Gastroesophageal sphincter (tissue), 4 donors: ENCODE measurements around the gene MAP3K21. TPM values are rescaled to one million over a fixed set of nuclear protein-coding genes. Genes with fewer than 3 reads are reported as not detected.

Experiments used
- ATAC-seq: fragments of 150-250 bp; one replicate; pipeline ENCODE4 v1.9.1; 2016; ENCODE audit warnings: mild to moderate bottlenecking, moderate library complexity
- H3K27ac ChIP-seq, 4 donors: fragments of 200-600 bp; sonication (generic) in 3 of 4; 1 replicate in 3 of 4; 2 replicates in 1 of 4; pipeline ENCODE4 v1.5.1; 2016 to 2019
- H3K27me3 ChIP-seq: fragments of 200-600 bp; sonication (generic); one replicate; pipeline ENCODE4 v1.5.1; 2019
- H3K36me3 ChIP-seq, 2 donors: fragments of 200-600 bp; sonication (generic); one replicate each; pipeline ENCODE4 v1.5.1; 2019; ENCODE audit warnings: control low read depth in 1 of 2
- H3K4me1 ChIP-seq, 3 donors: fragments of 200-600 bp; sonication (generic); 1 replicate in 2 of 3; 2 replicates in 1 of 3; pipeline ENCODE4 v1.5.1; 2016 to 2019; ENCODE audit warnings: control low read depth in 2 of 3
- H3K4me3 ChIP-seq, 2 donors: fragments of 200-600 bp; sonication (generic); one replicate each; pipeline ENCODE4 v1.5.1; 2019; ENCODE audit warnings: mild to moderate bottlenecking in 1 of 2, moderate library complexity in 1 of 2
- H3K9me3 ChIP-seq, 3 donors: fragments of 200-600 bp; sonication (generic); one replicate each; pipeline ENCODE4 v1.5.1; 2017 to 2019; ENCODE audit warnings: control low read depth in 2 of 3
- EP300 ChIP-seq: sonication (generic); formaldehyde crosslinking; IDR thresholded peaks from one replicate; pipeline ENCODE4 v1.6.1; 2017; ENCODE audit warnings: antibody characterized with exemption, mild to moderate bottlenecking
- POLR2A ChIP-seq, 2 donors: fragments of 450-650 bp; IDR thresholded peaks; one replicate each; pipeline ENCODE4 v1.6.1; 2017; ENCODE audit warnings: antibody characterized with exemption in 2 of 2, mild to moderate bottlenecking in 2 of 2, moderate library complexity in 1 of 2
- POLR2AphosphoS5 ChIP-seq: sonication (generic); formaldehyde crosslinking; IDR thresholded peaks from one replicate; pipeline ENCODE4 v1.6.1; 2017; ENCODE audit warnings: antibody characterized with exemption
- whole genome bisulfite sequencing, 2 donors: methylation state at CpG; one replicate each; pipeline ENCODE4 v1.1.5; 2018; ENCODE audit warnings: low coverage in 1 of 2; 5-methylcytosine and 5-hydroxymethylcytosine counted together
- total RNA-seq, 4 donors: library from RNA; depleted of rRNA; stranded (reverse); fragments of >200 nt; gene quantifications; one replicate each; pipeline ENCODE4 v1.1.0, GENCODE V29; 2016
- TF ChIP-seq, protein P1 (sequence below), 4 experiments: fragments of 200-600 bp in 2 of 4; fragments of 450-650 bp in 2 of 4; sonication (generic) in 1 of 4; IDR thresholded peaks; one replicate each; pipeline ENCODE4 v1.5.1; 2017 to 2019; ENCODE audit warnings: antibody characterized with exemption in 4 of 4, mild to moderate bottlenecking in 2 of 4, moderate library complexity in 2 of 4

The MAP3K21 gene
- total RNA-seq, 4 donors from 2014 or later, result 0.27 to 1.2 (median 0.61) TPM

- TF ChIP-seq, protein P1, sequence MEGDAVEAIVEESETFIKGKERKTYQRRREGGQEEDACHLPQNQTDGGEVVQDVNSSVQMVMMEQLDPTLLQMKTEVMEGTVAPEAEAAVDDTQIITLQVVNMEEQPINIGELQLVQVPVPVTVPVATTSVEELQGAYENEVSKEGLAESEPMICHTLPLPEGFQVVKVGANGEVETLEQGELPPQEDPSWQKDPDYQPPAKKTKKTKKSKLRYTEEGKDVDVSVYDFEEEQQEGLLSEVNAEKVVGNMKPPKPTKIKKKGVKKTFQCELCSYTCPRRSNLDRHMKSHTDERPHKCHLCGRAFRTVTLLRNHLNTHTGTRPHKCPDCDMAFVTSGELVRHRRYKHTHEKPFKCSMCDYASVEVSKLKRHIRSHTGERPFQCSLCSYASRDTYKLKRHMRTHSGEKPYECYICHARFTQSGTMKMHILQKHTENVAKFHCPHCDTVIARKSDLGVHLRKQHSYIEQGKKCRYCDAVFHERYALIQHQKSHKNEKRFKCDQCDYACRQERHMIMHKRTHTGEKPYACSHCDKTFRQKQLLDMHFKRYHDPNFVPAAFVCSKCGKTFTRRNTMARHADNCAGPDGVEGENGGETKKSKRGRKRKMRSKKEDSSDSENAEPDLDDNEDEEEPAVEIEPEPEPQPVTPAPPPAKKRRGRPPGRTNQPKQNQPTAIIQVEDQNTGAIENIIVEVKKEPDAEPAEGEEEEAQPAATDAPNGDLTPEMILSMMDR (IDR thresholded peaks at IDR 0.05), result no peak
- no peak for TF ChIP-seq POLR2AphosphoS5
- no peak for TF ChIP-seq EP300
- no peak for TF ChIP-seq POLR2A (IDR thresholded peaks at IDR 0.05)
- no peaks in the 10 kb centered on the region for H3K36me3 ChIP-seq
- H3K4me3 ChIP-seq, result no peak overlapping the region
- peaks cover 3% of the 10 kb centered on the region for H3K27me3 ChIP-seq
- H3K9me3 ChIP-seq, result no peaks in the 10 kb centered on the region
- H3K27ac ChIP-seq, result no peak overlapping the region
- H3K4me1 ChIP-seq, result no peaks in the 10 kb centered on the region
- no peak for ATAC-seq
These were observed 93.8 kb downstream of the MAP3K21 start for GRCh38 chr1:233421293-233421692.

GRCh38 chr1:233424779-233425178 lies 97.3 kb downstream of the MAP3K21 start:
- no peaks in the 10 kb centered on the region for H3K9me3 ChIP-seq
- H3K36me3 ChIP-seq, result no peaks in the 10 kb centered on the region
- no peak overlapping the region for H3K27ac ChIP-seq
- peaks cover 10% of the 10 kb centered on the region for H3K27me3 ChIP-seq
- ATAC-seq, result no peak
- no peaks in the 10 kb centered on the region for H3K4me1 ChIP-seq
- H3K4me3 ChIP-seq, result no peak overlapping the region
- TF ChIP-seq EP300 (no peak), POLR2AphosphoS5 (no peak), POLR2A (IDR thresholded peaks at IDR 0.05) (no peak)
- TF ChIP-seq, protein P1 (IDR thresholded peaks at IDR 0.05), result no peak
- WGBS, 2 donors, result 46 to 77% methylated on average over 2 of the region's 2 CpGs

- H3K36me3 ChIP-seq, result no peaks in the 10 kb centered on the region
- H3K27me3 ChIP-seq, result peaks cover 21% of the 10 kb centered on the region
- TF ChIP-seq EP300 (no peak), POLR2AphosphoS5 (no peak), POLR2A (IDR thresholded peaks at IDR 0.05) (no peak)
- TF ChIP-seq, protein P1 (IDR thresholded peaks at IDR 0.05), result no peak
- H3K4me3 ChIP-seq, result no peak overlapping the region
- no peak overlapping the region for H3K27ac ChIP-seq
- ATAC-seq, result no peak
- no peaks in the 10 kb centered on the region for H3K4me1 ChIP-seq
- peaks cover 0 to 5% (median 0%) of the 10 kb centered on the region in 3 donors for H3K9me3 ChIP-seq
- 94 to 100% methylated on average over 1 of the region's 1 CpG for WGBS, 2 donors
These were observed 100.4 kb downstream of the MAP3K21 start for GRCh38 chr1:233427907-233428306.

- ATAC-seq, result no peak
- Histone ChIP-seq H3K4me1 (no peaks in the 10 kb centered on the region), H3K4me3 (no peak overlapping the region), H3K9me3 (peaks cover 0 to 5% (median 0%) of the 10 kb centered on the region in 3 donors), H3K27ac (no peak overlapping the region), H3K36me3 (no peaks in the 10 kb centered on the region), H3K27me3 (peaks cover 22% of the 10 kb centered on the region)
- 92 to 100% methylated on average over 2 to 3 of the region's 3 CpGs for WGBS, 2 donors
- no peak for TF ChIP-seq POLR2A (IDR thresholded peaks at IDR 0.05)
- no peak for TF ChIP-seq POLR2AphosphoS5
- TF ChIP-seq, protein P1 (IDR thresholded peaks at IDR 0.05), result no peak
- no peak for TF ChIP-seq EP300
These were observed 104.4 kb downstream of the MAP3K21 start for GRCh38 chr1:233431753-233432403.

DNA sequence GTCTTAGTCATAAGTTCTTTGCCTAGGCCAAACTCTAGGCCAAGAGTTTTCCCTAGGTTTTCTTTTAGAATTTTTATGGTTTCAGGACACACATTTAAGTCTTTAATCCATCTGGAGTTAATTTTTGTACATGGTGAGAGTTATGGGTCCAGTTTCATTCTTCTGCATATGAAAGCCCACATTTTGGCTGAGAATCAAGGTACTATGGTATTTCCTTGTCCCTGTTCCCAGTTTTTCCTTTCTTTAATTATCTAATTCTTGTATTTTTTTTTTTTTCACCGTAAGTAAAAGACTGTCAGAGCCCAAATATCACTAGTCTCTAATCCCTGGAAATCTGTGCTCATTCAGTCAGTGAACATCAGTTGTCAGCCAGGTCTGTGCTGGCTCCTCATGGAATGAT lies 105.4 kb downstream of the MAP3K21 start:
- WGBS, 2 donors, result 25 to 36% methylated on average over 1 of the region's 1 CpG
- ATAC-seq, result no peak

More for the DNA sequence above, 105.4 kb downstream of the MAP3K21 start:
- H3K36me3 ChIP-seq, result no peaks in the 10 kb centered on the region
- no peak overlapping the region for H3K4me3 ChIP-seq
- H3K27ac ChIP-seq, result no peak overlapping the region
- H3K4me1 ChIP-seq, result no peaks in the 10 kb centered on the region
- peaks cover 27% of the 10 kb centered on the region for H3K27me3 ChIP-seq
- TF ChIP-seq EP300, result no peak
- TF ChIP-seq, protein P1 (IDR thresholded peaks at IDR 0.05), result no peak
- H3K9me3 ChIP-seq, result peaks cover 0 to 5% (median 0%) of the 10 kb centered on the region in 3 donors
